ENCODE measurements around the gene CARD6. TPM values are rescaled to one million over a fixed set of nuclear protein-coding genes. Genes with fewer than 3 reads are reported as not detected.

The CARD6 gene
- total and polyA plus RNA-seq, 2 of the 13 experiments (the other 11 are each of a cell fraction or from before 2014, with no cell fraction given): 0.33 to 1.4 TPM

DNA sequence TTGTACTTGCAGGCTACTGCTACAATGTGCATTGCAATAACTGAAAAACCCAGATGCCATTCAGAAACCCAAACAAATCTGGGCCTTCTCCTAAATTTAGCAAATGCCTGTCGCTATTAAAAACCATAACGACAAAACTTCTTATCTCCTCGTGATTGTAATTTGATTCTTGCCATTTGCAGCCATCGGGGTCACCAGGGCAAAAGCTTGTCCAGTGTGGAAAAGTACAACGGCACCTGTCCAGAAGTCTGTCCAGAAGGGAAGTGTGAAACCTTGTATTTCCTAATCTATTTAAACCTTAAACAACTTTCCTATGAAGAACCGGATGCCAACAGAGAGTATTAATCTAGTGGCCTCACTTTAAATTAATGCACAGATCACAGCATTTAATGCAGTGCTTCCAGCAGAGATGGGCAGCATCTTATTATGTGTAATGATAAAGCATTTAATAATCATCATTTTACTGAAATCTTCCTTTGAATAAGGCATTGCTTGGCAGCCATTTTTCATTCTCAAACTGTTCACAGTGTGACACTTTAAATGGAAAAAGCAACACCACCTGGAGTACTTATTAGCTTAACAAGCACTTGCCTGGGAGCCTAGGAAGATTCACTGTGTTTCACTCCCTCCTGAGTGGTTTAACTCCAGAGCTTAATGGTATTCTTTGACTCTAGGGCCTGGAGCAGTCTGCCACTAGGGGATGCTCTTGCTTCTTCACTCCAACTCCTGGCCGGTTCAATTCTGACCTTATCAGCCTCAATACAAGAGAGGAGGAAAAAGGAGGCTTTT is 63.2 kb downstream of the CARD6 start (continued):
- TF ChIP-seq, protein P1, sequence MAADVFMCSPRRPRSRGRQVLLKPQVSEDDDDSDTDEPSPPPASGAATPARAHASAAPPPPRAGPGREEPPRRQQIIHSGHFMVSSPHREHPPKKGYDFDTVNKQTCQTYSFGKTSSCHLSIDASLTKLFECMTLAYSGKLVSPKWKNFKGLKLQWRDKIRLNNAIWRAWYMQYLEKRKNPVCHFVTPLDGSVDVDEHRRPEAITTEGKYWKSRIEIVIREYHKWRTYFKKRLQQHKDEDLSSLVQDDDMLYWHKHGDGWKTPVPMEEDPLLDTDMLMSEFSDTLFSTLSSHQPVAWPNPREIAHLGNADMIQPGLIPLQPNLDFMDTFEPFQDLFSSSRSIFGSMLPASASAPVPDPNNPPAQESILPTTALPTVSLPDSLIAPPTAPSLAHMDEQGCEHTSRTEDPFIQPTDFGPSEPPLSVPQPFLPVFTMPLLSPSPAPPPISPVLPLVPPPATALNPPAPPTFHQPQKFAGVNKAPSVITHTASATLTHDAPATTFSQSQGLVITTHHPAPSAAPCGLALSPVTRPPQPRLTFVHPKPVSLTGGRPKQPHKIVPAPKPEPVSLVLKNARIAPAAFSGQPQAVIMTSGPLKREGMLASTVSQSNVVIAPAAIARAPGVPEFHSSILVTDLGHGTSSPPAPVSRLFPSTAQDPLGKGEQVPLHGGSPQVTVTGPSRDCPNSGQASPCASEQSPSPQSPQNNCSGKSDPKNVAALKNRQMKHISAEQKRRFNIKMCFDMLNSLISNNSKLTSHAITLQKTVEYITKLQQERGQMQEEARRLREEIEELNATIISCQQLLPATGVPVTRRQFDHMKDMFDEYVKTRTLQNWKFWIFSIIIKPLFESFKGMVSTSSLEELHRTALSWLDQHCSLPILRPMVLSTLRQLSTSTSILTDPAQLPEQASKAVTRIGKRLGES (CRISPR knock-in tag; IDR thresholded peaks at IDR 0.05; ENCODE audit: borderline replicate concordance): no peak
- TF ChIP-seq ZNF367 (CRISPR knock-in tag; IDR thresholded peaks at IDR 0.05; ENCODE audit: borderline replicate concordance) (no peak), AHR (CRISPR knock-in tag; IDR thresholded peaks at IDR 0.05) (no peak), ZBTB3 (CRISPR knock-in tag; IDR thresholded peaks at IDR 0.05; ENCODE audit: borderline replicate concordance, low read depth) (no peak), ISX (CRISPR knock-in tag; conservative IDR thresholded peaks at IDR 0.05) (no peak), ZSCAN9 (CRISPR knock-in tag; IDR thresholded peaks at IDR 0.05; ENCODE audit: borderline replicate concordance) (no peak; the same call in 1 of the 2 replicates), TCF7 (IDR thresholded peaks at IDR 0.05; ENCODE audit: low read depth) (no peak), ZNF614 (CRISPR knock-in tag; IDR thresholded peaks at IDR 0.05; ENCODE audit: borderline replicate concordance) (no peak), ZNF44 (CRISPR knock-in tag; IDR thresholded peaks at IDR 0.05) (no peak), ZNF224 (CRISPR knock-in tag; IDR thresholded peaks at IDR 0.05) (no peak), SRSF1 (optimal IDR thresholded peaks at IDR 0.05; ENCODE audit: low read depth, low read length) (no peak), HOXA9 (CRISPR knock-in tag; IDR thresholded peaks at IDR 0.05; ENCODE audit: borderline replicate concordance) (no peak), ZFP37 (CRISPR knock-in tag; IDR thresholded peaks at IDR 0.05; ENCODE audit: borderline replicate concordance) (no peak), FOXP1 (IDR thresholded peaks at IDR 0.05) (no peak), FOXP1 (CRISPR knock-in tag; IDR thresholded peaks at IDR 0.05) (no peak), ZNF24 (IDR thresholded peaks at IDR 0.05) (no peak), HOXA7 (CRISPR knock-in tag; IDR thresholded peaks at IDR 0.05) (no peak), ZNF558 (CRISPR knock-in tag; IDR thresholded peaks at IDR 0.05; ENCODE audit: borderline replicate concordance) (no peak), ZNF430 (CRISPR knock-in tag; IDR thresholded peaks at IDR 0.05) (no peak), HMG20A (CRISPR knock-in tag; IDR thresholded peaks at IDR 0.05; ENCODE audit: borderline replicate concordance) (peak; percentile 51; the same call in 1 of the 2 replicates)
- TF ChIP-seq, protein P2, sequence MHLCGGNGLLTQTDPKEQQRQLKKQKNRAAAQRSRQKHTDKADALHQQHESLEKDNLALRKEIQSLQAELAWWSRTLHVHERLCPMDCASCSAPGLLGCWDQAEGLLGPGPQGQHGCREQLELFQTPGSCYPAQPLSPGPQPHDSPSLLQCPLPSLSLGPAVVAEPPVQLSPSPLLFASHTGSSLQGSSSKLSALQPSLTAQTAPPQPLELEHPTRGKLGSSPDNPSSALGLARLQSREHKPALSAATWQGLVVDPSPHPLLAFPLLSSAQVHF (CRISPR knock-in tag; IDR thresholded peaks at IDR 0.05): no peak
- TF ChIP-seq, protein P3, sequence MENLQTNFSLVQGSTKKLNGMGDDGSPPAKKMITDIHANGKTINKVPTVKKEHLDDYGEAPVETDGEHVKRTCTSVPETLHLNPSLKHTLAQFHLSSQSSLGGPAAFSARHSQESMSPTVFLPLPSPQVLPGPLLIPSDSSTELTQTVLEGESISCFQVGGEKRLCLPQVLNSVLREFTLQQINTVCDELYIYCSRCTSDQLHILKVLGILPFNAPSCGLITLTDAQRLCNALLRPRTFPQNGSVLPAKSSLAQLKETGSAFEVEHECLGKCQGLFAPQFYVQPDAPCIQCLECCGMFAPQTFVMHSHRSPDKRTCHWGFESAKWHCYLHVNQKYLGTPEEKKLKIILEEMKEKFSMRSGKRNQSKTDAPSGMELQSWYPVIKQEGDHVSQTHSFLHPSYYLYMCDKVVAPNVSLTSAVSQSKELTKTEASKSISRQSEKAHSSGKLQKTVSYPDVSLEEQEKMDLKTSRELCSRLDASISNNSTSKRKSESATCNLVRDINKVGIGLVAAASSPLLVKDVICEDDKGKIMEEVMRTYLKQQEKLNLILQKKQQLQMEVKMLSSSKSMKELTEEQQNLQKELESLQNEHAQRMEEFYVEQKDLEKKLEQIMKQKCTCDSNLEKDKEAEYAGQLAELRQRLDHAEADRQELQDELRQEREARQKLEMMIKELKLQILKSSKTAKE (CRISPR knock-in tag; IDR thresholded peaks at IDR 0.05; ENCODE audit: borderline replicate concordance): no peak
- TF ChIP-seq, protein P4, sequence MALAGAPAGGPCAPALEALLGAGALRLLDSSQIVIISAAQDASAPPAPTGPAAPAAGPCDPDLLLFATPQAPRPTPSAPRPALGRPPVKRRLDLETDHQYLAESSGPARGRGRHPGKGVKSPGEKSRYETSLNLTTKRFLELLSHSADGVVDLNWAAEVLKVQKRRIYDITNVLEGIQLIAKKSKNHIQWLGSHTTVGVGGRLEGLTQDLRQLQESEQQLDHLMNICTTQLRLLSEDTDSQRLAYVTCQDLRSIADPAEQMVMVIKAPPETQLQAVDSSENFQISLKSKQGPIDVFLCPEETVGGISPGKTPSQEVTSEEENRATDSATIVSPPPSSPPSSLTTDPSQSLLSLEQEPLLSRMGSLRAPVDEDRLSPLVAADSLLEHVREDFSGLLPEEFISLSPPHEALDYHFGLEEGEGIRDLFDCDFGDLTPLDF (CRISPR knock-in tag; IDR thresholded peaks at IDR 0.05): no peak
